HG02885 (cell line): ENCODE results near the gene NR2E1.

Experiments
- ATAC-seq: cut with Tn5 transposase; IDR thresholded peaks from one replicate; pipeline ENCODE4 v1.9.1; 2021; ENCODE audit warnings: mild to moderate bottlenecking; ENCODE audit not compliant: unreplicated experiment, poor library complexity

NR2E1 gene

GRCh38 chr6:108152446-108152845, 13.4 kb upstream of the NR2E1 start:
- ATAC-seq, result no peak

DNA sequence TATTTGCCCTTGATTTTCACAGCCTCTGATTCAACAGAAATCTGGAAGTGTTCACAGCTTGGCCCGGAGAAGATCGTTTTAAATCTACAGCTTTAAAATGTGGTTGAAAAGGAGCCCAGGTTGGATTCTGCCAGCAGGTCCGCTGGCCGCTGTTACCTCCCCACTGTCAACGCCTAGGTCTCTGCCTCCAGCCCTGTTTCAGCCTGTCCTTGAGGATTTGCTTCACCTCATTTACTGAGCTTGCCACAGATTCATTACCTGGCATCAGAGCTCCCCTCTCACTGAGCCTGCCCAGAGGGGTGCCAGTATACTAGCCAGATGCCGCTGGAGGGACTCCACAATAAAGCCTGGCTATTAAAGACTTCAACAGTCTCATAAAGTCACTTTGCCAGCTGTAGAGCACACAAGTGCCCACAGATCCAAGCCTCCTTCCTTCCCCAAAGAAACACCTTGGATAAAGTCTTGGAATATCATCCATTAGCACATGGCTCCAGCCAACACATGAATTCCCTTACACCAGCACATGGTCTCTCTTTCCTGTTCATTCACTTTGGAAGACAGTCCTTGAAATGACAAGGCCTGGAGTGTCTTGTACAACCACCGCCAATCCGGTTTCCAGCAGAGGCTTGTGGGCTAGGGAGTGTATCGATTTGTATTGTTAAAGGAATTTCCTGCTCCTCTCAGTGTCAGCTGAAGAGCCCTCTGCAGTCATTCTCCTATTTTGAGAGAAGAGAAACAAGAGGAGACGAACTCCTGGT, 9.5 kb upstream of the NR2E1 start:
- no peak for ATAC-seq

GRCh38 chr6:108156938-108157233, 8.9 kb upstream of the NR2E1 start:
- no peak for ATAC-seq

DNA sequence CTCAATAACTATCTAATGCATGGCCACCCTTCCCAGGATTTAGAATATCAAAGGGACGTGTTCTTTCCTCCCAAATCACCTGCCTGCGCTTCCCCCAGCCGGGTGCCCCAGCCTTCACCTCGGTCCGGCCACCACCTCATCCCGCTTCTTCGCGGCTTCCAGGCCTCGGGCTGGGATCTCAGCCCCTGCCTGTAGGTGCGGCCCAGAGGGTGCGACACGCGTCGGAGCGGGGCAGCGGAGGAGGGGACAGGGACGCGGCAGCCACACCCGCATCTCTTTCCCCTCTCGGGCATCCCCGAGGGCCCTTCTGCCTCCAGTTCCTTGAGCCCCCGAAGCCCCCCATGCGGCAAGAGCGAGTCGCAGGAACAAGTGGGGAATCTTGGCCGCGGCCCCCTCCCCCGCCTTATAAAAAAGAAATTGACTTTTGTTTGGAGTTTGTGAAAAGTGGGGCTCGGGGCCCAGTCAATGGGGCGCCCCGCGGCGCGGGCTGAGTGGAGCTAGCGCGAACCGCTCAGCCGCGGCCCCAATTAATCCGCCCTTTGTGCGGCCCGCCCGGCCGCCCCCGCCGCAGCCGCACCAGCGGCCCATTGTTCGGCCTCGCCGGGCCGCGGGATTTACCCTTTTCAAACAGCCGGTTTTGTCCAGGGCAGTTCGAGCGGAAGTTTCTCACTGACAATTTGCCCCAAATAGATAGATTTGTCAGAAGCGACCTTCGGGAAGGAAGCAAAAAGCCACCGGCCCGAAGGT, 8.4 kb upstream of the NR2E1 start:
- ATAC-seq, result no peak

DNA sequence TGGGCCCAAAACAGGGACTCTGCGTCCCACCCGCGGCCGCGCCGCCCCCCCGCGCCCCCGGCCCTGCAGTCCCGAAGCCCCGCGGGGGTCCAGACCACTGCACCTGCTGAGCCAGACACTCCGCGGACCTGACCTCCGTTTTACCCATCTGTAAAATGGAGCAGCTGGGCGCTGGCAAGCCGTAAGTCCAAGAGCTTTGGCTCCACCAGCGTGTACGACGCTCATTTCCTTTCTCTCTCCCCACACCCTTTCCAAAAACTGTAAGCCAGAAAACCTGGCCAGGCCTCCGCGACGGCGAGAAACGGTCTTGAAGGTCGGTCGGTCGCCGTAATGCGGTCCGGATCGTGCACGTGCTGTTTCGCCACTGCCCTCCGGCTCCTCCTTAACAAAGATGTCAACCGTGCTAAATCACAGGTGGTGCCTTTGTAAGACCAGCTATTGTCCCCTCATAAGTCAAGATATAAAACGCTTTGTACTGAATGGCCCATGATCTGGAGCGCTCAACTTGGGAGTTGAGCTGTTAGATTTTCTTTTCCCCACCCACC, 7.8 kb upstream of the NR2E1 start:
- ATAC-seq, result no peak

DNA sequence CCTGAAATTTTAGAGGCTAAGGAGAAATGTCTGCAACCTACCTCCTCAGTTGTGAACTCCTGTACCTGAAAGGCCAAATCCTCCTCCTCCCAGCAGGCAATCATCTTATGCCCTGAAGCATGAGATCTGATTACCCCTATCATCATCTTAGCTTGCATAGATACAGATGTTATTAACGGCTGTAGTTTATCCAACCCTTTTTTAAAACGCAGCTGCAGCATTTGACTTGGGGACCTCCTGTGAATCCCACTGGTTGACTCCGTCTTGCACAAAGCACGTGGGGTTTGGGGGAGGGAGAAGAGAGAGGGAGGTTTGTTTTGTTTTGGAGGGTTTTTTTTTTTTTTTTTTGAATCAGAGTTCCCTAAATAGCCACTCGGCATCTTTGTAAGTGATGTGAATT, 5.8 kb upstream of the NR2E1 start:
- no peak for ATAC-seq

DNA sequence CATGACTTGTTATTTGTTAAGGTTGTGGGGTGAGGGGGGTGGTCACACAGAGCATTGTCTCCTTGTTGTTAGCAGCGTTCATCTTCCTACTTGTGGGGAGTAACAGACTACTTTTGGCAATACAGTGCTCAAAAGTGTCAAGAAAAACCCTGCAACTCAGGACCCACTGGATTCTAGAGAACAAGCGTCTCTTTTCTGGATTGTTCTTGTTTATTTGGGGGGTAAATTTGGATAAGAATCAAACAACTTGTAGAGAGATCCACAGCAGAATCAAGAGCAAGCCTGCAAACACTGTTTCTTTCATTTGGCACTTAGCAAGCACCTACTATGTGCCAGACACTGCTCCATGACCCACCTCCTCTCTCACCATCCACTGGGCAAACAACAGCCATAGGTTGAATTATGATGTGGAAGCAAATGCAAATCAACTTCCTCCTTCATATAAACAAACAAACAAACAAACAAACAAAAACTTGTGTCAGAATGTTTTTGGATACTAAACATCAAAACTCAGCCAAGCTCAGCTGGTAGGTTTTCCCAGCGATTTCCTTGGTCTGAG, 4.0 kb upstream of the NR2E1 start:
- no peak for ATAC-seq

- no peak for ATAC-seq
Measured at GRCh38 chr6:108163267-108163643, 2.6 kb upstream of the NR2E1 start.

DNA sequence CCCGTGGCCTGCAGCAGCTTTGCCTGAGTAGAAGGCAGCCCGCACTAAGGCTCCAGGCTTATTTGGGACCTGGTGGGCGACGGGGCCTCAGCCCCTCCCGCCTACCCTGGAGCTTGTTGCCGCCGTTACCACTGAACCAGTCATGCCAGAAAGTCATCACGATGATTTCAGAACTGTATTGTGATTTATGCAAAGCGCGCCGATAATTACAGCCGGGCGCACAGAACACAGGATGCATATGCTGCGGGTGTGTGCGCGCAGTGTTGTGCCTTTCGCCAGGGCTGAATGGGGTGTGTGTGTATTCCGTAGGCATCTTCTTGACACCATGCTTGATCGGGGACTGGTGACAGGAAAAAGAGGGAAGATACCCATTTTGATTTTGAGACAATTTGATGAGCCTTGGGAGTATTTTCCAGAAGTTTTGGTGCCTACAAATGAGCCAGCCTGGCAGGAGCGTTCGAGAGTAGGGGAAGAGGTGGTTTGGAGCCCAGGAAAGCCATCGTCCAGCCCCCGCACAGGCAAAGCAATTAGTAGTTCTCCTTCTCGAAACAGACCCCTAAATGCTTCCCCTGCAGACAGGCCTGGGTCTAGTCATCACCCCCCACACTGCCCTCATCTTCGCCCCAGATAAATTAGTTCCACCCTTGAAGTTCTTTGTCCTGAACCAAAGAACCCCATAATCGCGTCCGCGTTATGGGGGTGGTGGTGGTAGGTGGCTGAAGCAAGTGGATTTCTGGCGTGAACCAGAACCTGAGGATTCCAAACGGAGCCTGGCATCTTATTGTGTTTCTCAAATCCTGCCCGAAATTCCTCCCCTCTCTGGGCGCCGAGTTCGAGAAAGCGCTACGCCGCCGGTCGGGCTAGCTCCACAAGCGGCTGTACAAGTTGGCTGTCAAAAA, 1.9 kb upstream of the NR2E1 start:
- ATAC-seq, result no peak

DNA sequence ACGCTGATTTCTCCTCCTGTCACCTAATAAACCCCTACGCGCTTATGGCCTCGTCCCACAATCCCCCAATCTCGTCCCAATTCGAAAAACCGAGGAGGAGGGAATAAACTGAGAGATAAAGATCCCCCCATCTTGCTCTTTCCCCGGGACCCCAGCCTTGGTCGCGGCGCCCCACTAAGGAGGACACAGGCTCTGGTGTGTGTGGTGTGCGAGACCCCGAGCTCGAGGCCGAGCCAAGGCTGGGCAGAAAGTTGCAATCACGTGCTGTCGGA, 1.3 kb upstream of the NR2E1 start:
- no peak for ATAC-seq

GRCh38 chr6:108164815-108165706, 761 bp upstream of the NR2E1 start:
- ATAC-seq, result no peak

GRCh38 chr6:108166664-108167448, 1.0 kb downstream of the NR2E1 start:
- ATAC-seq, result no peak

DNA sequence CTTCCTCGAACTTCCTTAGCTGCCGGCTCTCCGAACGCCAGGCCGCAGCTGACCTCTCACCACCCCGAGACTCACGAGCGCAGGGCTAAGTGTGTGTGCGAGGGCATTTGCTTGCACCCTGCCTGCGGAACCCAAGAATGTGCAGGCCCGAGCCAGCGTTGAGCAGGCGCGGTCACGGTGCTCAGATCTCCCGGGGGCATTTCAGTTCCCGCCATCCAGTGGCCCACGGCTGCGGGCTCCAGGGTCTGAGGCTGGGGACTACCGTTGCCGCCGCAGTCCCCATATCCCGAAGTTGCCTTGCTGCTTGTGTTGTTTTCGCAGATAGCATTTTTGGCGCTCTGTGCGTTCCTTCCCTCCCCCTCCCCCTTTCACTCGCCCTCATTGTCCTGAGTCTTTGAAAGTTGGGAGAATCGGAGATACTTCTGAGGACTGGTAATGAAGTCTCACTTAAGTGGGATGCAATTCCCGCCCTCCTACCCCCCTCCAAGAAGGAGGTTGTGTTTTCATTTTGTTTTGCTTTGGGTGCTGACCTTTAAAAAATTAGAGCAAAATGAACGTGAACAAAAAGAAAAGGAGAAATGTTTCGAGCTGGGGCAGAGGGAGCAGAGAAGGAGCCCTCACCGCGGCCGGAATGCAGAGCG, 1.7 kb downstream of the NR2E1 start:
- no peak for ATAC-seq

DNA sequence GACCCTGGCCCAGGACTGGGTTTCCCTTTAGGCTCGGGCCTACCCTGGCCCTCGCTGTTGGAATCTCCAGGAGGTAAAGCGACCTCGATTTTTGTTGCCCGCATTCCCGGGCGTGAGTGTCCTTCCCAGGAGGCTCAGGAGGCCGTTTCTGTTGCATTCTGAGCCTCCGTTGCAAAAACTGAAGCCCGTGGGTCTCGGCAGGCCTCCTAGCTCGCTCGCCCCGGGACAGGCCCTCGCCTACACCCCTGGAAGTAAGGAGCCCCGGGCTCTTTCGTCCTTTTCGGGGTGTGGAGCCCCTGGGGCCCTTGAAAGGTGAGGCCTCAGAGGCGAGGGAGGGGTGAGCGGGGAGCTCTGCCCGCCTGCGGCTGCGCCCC, 2.3 kb downstream of the NR2E1 start:
- no peak for ATAC-seq

GRCh38 chr6:108168501-108169463, 3.0 kb downstream of the NR2E1 start:
- no peak for ATAC-seq

DNA sequence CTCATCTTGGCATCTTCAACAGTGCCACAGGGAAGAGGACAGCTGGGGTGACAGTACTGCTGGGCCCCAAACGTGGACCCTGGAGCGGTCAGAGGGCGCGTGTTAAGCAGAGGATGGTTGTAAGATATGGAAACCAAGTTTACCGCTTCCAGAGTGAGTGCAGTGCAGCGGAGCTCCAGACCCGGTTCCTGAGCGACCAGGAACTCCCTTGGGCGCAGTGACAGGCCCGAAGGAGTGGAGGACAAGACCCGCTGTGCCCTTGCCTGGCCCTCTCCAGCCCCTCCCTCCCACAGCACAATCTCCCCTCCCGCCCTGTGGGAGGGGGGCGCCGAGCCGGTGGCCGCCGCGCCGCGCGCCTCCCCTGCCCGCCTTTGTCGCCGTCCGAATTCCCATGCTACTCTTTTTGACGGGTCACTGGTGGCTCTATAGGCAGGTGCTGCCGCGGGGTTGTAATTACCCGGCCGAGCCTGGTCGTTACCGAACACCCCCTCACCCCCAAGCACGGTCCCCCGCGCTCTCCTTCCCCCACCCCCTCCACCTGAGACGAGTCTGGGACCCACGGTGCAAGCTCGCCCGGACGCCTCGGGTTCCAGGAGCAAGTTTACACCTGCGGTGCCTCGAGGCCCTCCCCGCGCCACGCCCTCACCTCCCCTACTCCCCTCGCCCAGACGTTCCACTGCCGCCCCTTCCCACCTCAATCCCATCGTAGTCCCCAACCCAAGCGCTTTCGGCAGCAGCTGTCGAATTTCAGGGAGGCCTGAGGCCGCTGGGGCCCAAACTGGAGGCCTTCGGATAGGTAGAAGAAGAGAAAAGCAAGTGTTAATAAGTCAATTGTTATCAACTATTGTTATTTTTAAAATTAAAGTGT, 3.9 kb downstream of the NR2E1 start:
- ATAC-seq, result no peak
